H9 (cell line): Measurements from ENCODE around the gene CDCP2. TPM values are rescaled to one million over a fixed set of nuclear protein-coding genes. Genes with fewer than 3 reads are reported as not detected.

Experiments used
- DNase-seq: peaks from one replicate; pipeline ENCODE4 v3.0.0-alpha.2; 2017
- H2AFZ ChIP-seq: one replicate; pipeline ENCODE4 v1.6.1; 2013; ENCODE audit warnings: mild to moderate bottlenecking, low read length, control low read depth, moderate library complexity
- H2AK5ac ChIP-seq: 2 replicates; pipeline ENCODE4 v1.6.1; 2013; ENCODE audit warnings: low read length, control low read depth, mixed read lengths; ENCODE audit not compliant: insufficient read length
- H2BK120ac ChIP-seq: one replicate; pipeline ENCODE4 v1.6.1; 2013; ENCODE audit warnings: low read depth, mild to moderate bottlenecking, low read length, control low read depth, inconsistent platforms; ENCODE audit not compliant: poor library complexity, severe bottlenecking
- H2BK12ac ChIP-seq: 2 replicates; pipeline ENCODE4 v1.6.1; 2013; ENCODE audit warnings: low read length, control low read depth, mixed read lengths, low read depth; ENCODE audit not compliant: insufficient read length
- H2BK15ac ChIP-seq: 2 replicates; pipeline ENCODE4 v1.6.1; 2013; ENCODE audit warnings: low read depth, low read length, control low read depth
- H2BK20ac ChIP-seq: one replicate; pipeline ENCODE4 v1.6.1; 2013; ENCODE audit warnings: low read depth, mild to moderate bottlenecking, low read length, control low read depth, inconsistent platforms; ENCODE audit not compliant: poor library complexity, severe bottlenecking
- H2BK5ac ChIP-seq: 2 replicates; pipeline ENCODE4 v1.6.1; 2013; ENCODE audit warnings: low read length, control low read depth, mixed read lengths; ENCODE audit not compliant: insufficient read length
- H3K14ac ChIP-seq: 2 replicates; pipeline ENCODE4 v1.6.1; 2013; ENCODE audit warnings: low read length, control low read depth; ENCODE audit not compliant: insufficient read depth
- H3K18ac ChIP-seq: 2 replicates; pipeline ENCODE4 v1.6.1; 2013; ENCODE audit warnings: low read depth, mild to moderate bottlenecking, mixed read lengths, low read length, control low read depth; ENCODE audit not compliant: insufficient read length
- H3K23ac ChIP-seq: 2 replicates; pipeline ENCODE4 v1.6.1; 2013; ENCODE audit warnings: low read length, control low read depth, mixed read lengths, low read depth; ENCODE audit not compliant: insufficient read length
- H3K23me2 ChIP-seq: 2 replicates; pipeline ENCODE4 v1.6.1; 2013; ENCODE audit warnings: low read depth, mild to moderate bottlenecking, mixed read lengths, low read length, control low read depth; ENCODE audit not compliant: insufficient read length, poor library complexity, severe bottlenecking
- H3K27ac ChIP-seq: 2 replicates; pipeline ENCODE4 v1.5.1; 2013; ENCODE audit warnings: low read length, control low read depth, mixed read lengths, low read depth; ENCODE audit not compliant: insufficient read length
- H3K27me3 ChIP-seq: 2 replicates; pipeline ENCODE4 v1.6.1; 2013; ENCODE audit warnings: low read length, control low read depth, inconsistent platforms; ENCODE audit not compliant: insufficient read depth
- H3K4ac ChIP-seq: 2 replicates; pipeline ENCODE4 v1.6.1; 2013; ENCODE audit warnings: low read depth, mild to moderate bottlenecking, control low read depth, inconsistent platforms, low read length, moderate library complexity
- H3K4me1 ChIP-seq: 2 replicates; pipeline ENCODE4 v1.6.1; 2013; ENCODE audit warnings: low read length, control low read depth, inconsistent platforms; ENCODE audit not compliant: insufficient read depth
- H3K4me2 ChIP-seq: 2 replicates; pipeline ENCODE4 v1.6.1; 2013; ENCODE audit warnings: low read length, control low read depth, mixed read lengths; ENCODE audit not compliant: insufficient read length, insufficient read depth
- H3K56ac ChIP-seq: 2 replicates; pipeline ENCODE4 v1.6.1; 2013; ENCODE audit warnings: low read depth, mild to moderate bottlenecking, mixed read lengths, low read length, control low read depth; ENCODE audit not compliant: insufficient read length
- H3K79me1 ChIP-seq: 2 replicates; pipeline ENCODE4 v1.6.1; 2013; ENCODE audit warnings: low read depth, mild to moderate bottlenecking, moderate library complexity, low read length, control low read depth, inconsistent platforms; ENCODE audit not compliant: insufficient read depth, poor library complexity, severe bottlenecking
- H3K79me2 ChIP-seq: 2 replicates; pipeline ENCODE4 v1.6.1; 2013; ENCODE audit warnings: low read length, control low read depth, inconsistent platforms; ENCODE audit not compliant: insufficient read depth
- H3K9ac ChIP-seq: 2 replicates; pipeline ENCODE4 v1.6.1; 2013; ENCODE audit warnings: low read length, control low read depth, mixed read lengths; ENCODE audit not compliant: insufficient read length; ENCODE audit errors: extremely low read depth
- H3K9me3 ChIP-seq: one replicate; pipeline ENCODE4 v1.6.1; 2013; ENCODE audit warnings: low read depth, low read length, inconsistent platforms; ENCODE audit not compliant: control insufficient read depth
- H3T11ph ChIP-seq: one replicate; pipeline ENCODE4 v1.6.1; 2013; ENCODE audit warnings: mild to moderate bottlenecking, low read length, control low read depth, inconsistent platforms
- H4K20me1 ChIP-seq: one replicate; pipeline ENCODE4 v1.6.1; 2013; ENCODE audit not compliant: control insufficient read depth, insufficient read length, insufficient read depth
- H4K5ac ChIP-seq: 2 replicates; pipeline ENCODE4 v1.6.1; 2013; ENCODE audit warnings: low read depth, mild to moderate bottlenecking, mixed read lengths, low read length, control low read depth; ENCODE audit not compliant: insufficient read length
- H4K8ac ChIP-seq: replicated peaks from 2 replicates; pipeline ENCODE4 v1.6.1; 2013; ENCODE audit warnings: low read length, control low read depth, mixed read lengths, low read depth; ENCODE audit not compliant: insufficient read length
- H4K91ac ChIP-seq: 2 replicates; pipeline ENCODE4 v1.6.1; 2013; ENCODE audit warnings: low read depth, mild to moderate bottlenecking, moderate library complexity, mixed read lengths, low read length, control low read depth; ENCODE audit not compliant: insufficient read length
- H3K27ac Mint-ChIP-seq, 3 experiments: 2 replicates in 2 of 3; 3 replicates in 1 of 3; pipeline ENCODE4 v1.8.0; 2020 to 2021; ENCODE audit warnings: mixed read lengths in 3 of 3, mild to moderate bottlenecking in 1 of 3, moderate library complexity in 1 of 3
- H3K27me3 Mint-ChIP-seq: 2 replicates; pipeline ENCODE4 v1.8.0; 2021; ENCODE audit warnings: low read depth, mild to moderate bottlenecking, moderate library complexity, mixed read lengths
- H3K36me3 Mint-ChIP-seq, 3 experiments: 2 replicates in 2 of 3; 3 replicates in 1 of 3; pipeline ENCODE4 v1.8.0; 2020 to 2021; ENCODE audit warnings: low read depth in 3 of 3, mixed read lengths in 3 of 3; ENCODE audit not compliant: insufficient read depth in 1 of 3
- H3K4me1 Mint-ChIP-seq, 2 experiments: 2 replicates each; pipeline ENCODE4 v1.8.0; 2020; ENCODE audit warnings: mixed read lengths in 2 of 2
- H3K4me3 Mint-ChIP-seq, 2 experiments: 2 replicates in 1 of 2; 3 replicates in 1 of 2; pipeline ENCODE4 v1.8.0; 2020 to 2021; ENCODE audit warnings: mild to moderate bottlenecking in 2 of 2, mixed read lengths in 2 of 2, moderate library complexity in 1 of 2
- H3K9me3 Mint-ChIP-seq, 2 experiments: 2 replicates in 1 of 2; 3 replicates in 1 of 2; pipeline ENCODE4 v1.8.0; 2020; ENCODE audit warnings: mild to moderate bottlenecking in 2 of 2, mixed read lengths in 2 of 2, moderate library complexity in 1 of 2
- CTCF ChIP-seq: fragments of 200-600 bp; sonication (generic); conservative IDR thresholded peaks from 3 replicates; pipeline ENCODE4 v1.8.0; 2021; ENCODE audit warnings: antibody characterized with exemption, mild to moderate bottlenecking
- WGBS: extraction: QIAGEN DNeasy Blood & Tissue Kit; methylation state at CpG from one replicate; pipeline ENCODE4 v1.1.7; 2013; ENCODE audit warnings: missing lambda C conversion rate, low lambda C conversion rate, mixed read lengths; ENCODE audit not compliant: insufficient read length; ENCODE audit errors: extremely low coverage; 5-methylcytosine and 5-hydroxymethylcytosine counted together
- total RNA-seq: library from RNA; stranded (reverse); gene quantifications from 2 replicates; pipeline ENCODE4 v1.2.1, GENCODE V29; 2021

Gene CDCP2
- total RNA-seq, 1 experiment from 2014 or later = not detected

GRCh38 chr1:54129858-54130257, 22.9 kb downstream of the CDCP2 start:
- Histone ChIP-seq H4K5ac (no peak overlapping the region), H3K27me3 (no peaks in the 10 kb centered on the region), H3K18ac (no peak overlapping the region), H3K4me1 (no peaks in the 10 kb centered on the region), H3K23ac (no peak overlapping the region), H2BK12ac (no peak overlapping the region), H3K79me2 (no peaks in the 10 kb centered on the region), H4K91ac (no peak overlapping the region), H3K9ac (no peak overlapping the region), H3K27ac (no peak overlapping the region), H2BK120ac (no peak overlapping the region), H3K56ac (no peak overlapping the region), H2BK15ac (no peak overlapping the region), H2BK20ac (no peak overlapping the region), H3T11ph (no peak overlapping the region), H3K79me1 (no peaks in the 10 kb centered on the region), H3K9me3 (no peaks in the 10 kb centered on the region), H2BK5ac (no peak overlapping the region), H3K14ac (no peak overlapping the region), H2AFZ (no peak overlapping the region), H4K8ac (no peak overlapping the region), H3K23me2 (no peaks in the 10 kb centered on the region), H4K20me1 (no peaks in the 10 kb centered on the region), H3K4me2 (no peak overlapping the region), H3K4ac (no peak overlapping the region), H2AK5ac (no peak overlapping the region)
- DNase-seq = no peak
- TF ChIP-seq CTCF = no peak
- peaks cover 15% of the 10 kb centered on the region for H3K27me3 Mint-ChIP-seq
- peaks cover 11 to 13% of the 10 kb centered on the region in 2 experiments for H3K4me1 Mint-ChIP-seq
- no peaks in the 10 kb centered on the region; a peak in 1 of 5 replicates for H3K9me3 Mint-ChIP-seq
- WGBS = no CpG with 5 or more reads among the region's 2 CpGs
- no peak overlapping the region for H3K27ac Mint-ChIP-seq
- H3K36me3 Mint-ChIP-seq = no peaks in the 10 kb centered on the region
- no peak overlapping the region for H3K4me3 Mint-ChIP-seq
